Peyer's patch (tissue), 4 donors: Measurements from ENCODE around the gene NCLN. TPM values are rescaled to one million over a fixed set of nuclear protein-coding genes. Genes with fewer than 3 reads are reported as not detected.

Experiments used
- DNase-seq, 3 donors: peaks; one replicate each; pipeline ENCODE4 v3.0.0-alpha.2; 2017 to 2019
- H3K27ac ChIP-seq, 4 donors: fragments of 200-600 bp; sonication (generic); one replicate each; pipeline ENCODE4 v1.5.1; 2016 to 2019
- H3K27me3 ChIP-seq, 2 donors: fragments of 200-600 bp; sonication (generic); one replicate each; pipeline ENCODE4 v1.5.1; 2019
- H3K36me3 ChIP-seq, 3 donors: fragments of 200-600 bp; sonication (generic); one replicate each; pipeline ENCODE4 v1.5.1; 2016 to 2019
- H3K4me1 ChIP-seq, 4 donors: fragments of 200-600 bp; sonication (generic); one replicate each; pipeline ENCODE4 v1.5.1; 2016 to 2019
- H3K4me3 ChIP-seq, 4 donors: fragments of 200-600 bp; sonication (generic); 1 replicate in 3 of 4; 2 replicates in 1 of 4; pipeline ENCODE4 v1.5.1; 2016 to 2019; ENCODE audit warnings: mild to moderate bottlenecking in 1 of 4
- H3K9me3 ChIP-seq, 4 donors: fragments of 200-600 bp; sonication (generic); one replicate each; pipeline ENCODE4 v1.5.1; 2016 to 2019; ENCODE audit warnings: mild to moderate bottlenecking in 1 of 4
- CTCF ChIP-seq, 6 experiments: fragments of 450-650 bp in 4 of 6; fragments of 200-600 bp in 2 of 6; sonication (generic) in 1 of 6; IDR thresholded peaks; one replicate each; pipeline ENCODE4 v1.5.1; 2017 to 2019; ENCODE audit warnings: antibody characterized with exemption in 6 of 6, mild to moderate bottlenecking in 3 of 6, moderate library complexity in 1 of 6
- POLR2A ChIP-seq, 2 donors: fragments of 450-650 bp; IDR thresholded peaks; one replicate each; pipeline ENCODE4 v1.5.1; 2017; ENCODE audit warnings: antibody characterized with exemption in 2 of 2, mild to moderate bottlenecking in 2 of 2, moderate library complexity in 2 of 2
- total RNA-seq, 4 donors: library from RNA; depleted of rRNA; stranded (reverse); fragments of >200 nt; gene quantifications; one replicate each; pipeline ENCODE4 v1.1.0, GENCODE V29; 2016

Gene NCLN
- total RNA-seq, 4 donors from 2014 or later, result 84.2 to 126 (median 117) TPM

DNA sequence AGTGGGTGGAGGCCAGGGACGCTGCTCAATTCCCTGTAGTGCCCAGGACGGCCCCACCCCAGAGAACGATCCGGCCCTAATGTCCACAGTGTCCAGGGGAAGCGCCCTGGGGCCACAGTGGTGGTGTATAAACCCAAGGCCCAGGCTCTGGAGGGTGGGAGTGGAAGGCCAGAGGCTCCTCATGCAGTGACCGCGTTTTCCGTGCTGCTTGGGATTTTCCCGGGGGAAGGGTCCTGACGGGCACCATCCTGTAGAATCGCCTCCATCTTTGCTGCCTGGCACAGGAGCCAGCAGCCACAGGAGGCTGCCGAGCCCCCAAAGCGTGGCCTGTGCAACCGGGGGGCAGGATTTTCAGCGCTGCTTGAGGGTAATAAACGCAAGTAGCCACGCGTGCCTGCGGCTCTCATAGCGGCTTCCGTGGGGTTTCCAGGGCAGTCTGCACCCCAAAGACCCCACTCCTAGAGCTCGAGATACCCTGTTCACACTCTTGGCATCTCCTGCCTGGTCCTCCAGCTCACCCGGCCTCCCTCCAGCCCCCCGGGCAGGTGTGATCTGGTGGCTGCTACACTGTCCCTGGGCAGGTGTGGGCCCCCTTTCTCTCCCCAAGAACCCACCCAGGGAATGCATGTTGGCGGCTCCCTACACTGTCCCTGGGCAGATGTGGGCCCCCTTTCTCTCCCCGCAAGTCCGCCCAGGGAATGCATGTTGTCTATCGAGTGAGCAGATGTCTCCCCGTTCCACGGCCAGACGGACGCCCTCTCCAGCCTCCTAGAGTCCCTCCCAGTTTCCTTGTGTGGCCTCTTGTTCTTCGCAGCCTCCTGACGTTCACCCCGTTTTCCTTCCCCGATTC is 2.2 kb downstream of the NCLN start:
- H3K4me3 ChIP-seq, result peak overlapping the region in 2 of 4 donors; percentile 88 to 97
- no peak for DNase-seq
- peaks cover 6 to 25% (median 22%) of the 10 kb centered on the region in 4 donors for H3K4me1 ChIP-seq
- H3K9me3 ChIP-seq, result no peaks in the 10 kb centered on the region
- H3K27ac ChIP-seq, result peak overlapping the region in 3 of 4 donors; percentile 68 to 97 (median 90)
- peaks cover 0 to 3% (median 0%) of the 10 kb centered on the region in 3 donors for H3K36me3 ChIP-seq
- H3K27me3 ChIP-seq, result no peaks in the 10 kb centered on the region
- TF ChIP-seq CTCF (IDR thresholded peaks at IDR 0.05), result no peak
- no peak for TF ChIP-seq POLR2A (IDR thresholded peaks at IDR 0.05)

DNA sequence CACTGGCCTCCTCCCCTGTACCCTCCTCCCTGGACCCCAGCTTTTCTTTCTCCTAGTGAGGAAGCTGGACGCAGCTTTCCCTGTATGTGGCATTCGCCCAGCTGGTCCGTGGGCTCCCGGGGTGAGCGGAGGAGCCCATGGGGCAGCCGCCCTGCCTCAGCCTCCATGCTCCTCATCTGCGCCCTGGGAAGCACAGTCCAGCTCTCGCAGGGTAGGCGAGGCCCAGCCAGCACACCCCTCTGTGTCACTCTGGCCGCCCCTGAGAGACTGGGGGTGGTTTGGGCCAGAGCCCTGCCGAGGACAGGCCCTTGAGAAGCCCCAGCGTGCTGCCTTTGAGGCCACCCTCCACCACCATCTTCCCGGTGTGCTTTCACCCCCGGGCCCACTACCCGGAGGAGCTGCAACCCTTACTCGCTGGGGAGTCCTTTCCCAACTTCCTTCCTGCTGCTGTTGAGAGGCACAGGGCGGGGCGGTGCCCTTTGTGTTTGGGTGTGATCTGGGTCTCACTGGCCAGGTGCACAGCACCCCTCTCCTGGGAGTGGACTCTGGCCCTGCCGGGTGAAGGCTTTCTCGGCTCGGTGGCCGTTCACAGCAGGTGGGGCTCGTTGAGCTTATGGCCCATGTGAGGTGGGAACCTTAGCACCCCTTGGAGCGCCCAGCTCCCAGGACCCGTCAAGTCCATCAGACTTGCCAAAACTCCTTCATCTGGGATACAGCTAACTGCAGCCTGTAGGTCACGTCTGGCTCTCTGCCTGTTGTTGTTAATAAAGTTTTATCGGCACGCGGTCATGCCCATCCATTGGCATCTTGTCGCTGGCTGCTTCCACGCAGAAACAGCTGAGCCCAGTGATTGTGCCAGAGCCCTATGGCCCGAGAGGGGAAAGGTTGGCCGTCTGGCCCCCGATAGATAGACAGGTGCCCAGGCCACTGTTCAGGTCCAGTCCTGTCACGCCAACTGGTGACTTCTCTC is 3.2 kb downstream of the NCLN start:
- peaks cover 6 to 25% (median 22%) of the 10 kb centered on the region in 4 donors for H3K4me1 ChIP-seq
- TF ChIP-seq POLR2A (IDR thresholded peaks at IDR 0.05) (peak; percentile 77 to 89), CTCF (IDR thresholded peaks at IDR 0.05) (no peak)
- DNase-seq, result peak in 2 of 3 donors; percentile 91
- peak overlapping the region in 2 of 4 donors; percentile 39 to 88 for H3K4me3 ChIP-seq
- H3K27ac ChIP-seq, result peak overlapping the region in 3 of 4 donors; percentile 68 to 97 (median 90)
- no peaks in the 10 kb centered on the region for H3K9me3 ChIP-seq
- H3K36me3 ChIP-seq, result peaks cover 0 to 13% (median 0%) of the 10 kb centered on the region in 3 donors
- H3K27me3 ChIP-seq, result no peaks in the 10 kb centered on the region

DNA sequence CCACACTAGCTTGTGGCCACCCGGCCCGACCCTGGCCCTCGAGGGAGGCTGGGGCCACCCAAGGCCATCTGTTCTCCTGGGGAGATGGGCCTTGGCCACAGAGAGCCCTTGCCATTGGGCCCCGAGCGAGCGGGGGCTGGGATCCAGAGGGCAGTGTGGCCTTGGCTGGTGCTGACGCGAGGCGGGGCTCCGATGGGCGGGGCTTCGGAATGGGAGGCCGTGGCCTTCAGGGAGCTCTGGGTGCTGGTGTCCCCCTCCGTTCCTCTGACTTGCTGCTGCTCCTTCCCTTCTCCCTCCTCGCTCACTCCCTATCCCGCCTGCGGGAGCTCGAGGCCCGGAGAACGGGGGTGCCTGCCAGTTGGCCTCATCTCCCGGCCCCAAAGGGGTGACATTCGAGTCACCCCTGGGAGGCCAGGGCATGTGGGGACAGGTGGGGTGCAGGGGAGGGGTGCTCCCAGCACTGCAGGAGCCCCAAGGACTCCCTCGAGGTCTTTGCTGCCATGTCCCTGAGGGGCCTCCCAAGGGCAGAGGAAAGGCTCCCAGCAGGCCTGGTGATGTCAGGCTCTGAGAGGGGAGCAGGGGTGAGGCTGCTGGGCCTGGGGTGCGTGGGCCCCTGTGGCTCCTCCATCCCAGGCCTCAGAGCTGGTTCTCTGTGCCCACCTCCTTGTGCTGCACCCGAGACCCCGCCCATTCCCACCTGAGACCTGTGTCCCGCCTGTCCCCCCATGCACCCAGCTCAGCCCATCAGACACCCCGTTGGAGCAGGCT is 4.2 kb downstream of the NCLN start:
- Histone ChIP-seq H3K4me3 (peak overlapping the region in 1 of 4 donors; percentile 39), H3K36me3 (peaks cover 0 to 20% (median 0%) of the 10 kb centered on the region in 3 donors), H3K27ac (peak overlapping the region in 3 of 4 donors; percentile 68 to 97 (median 90)), H3K9me3 (no peaks in the 10 kb centered on the region), H3K4me1 (peaks cover 6 to 25% (median 22%) of the 10 kb centered on the region in 4 donors), H3K27me3 (no peaks in the 10 kb centered on the region)
- DNase-seq, result peak in 1 of 3 donors; percentile 70
- no peak for TF ChIP-seq POLR2A (IDR thresholded peaks at IDR 0.05)
- no peak for TF ChIP-seq CTCF (IDR thresholded peaks at IDR 0.05)

- Histone ChIP-seq H3K4me1 (peaks cover 6 to 25% (median 22%) of the 10 kb centered on the region in 4 donors), H3K27me3 (no peaks in the 10 kb centered on the region), H3K9me3 (no peaks in the 10 kb centered on the region), H3K27ac (no peak overlapping the region), H3K4me3 (no peak overlapping the region), H3K36me3 (peaks cover 0 to 20% (median 0%) of the 10 kb centered on the region in 3 donors)
- TF ChIP-seq CTCF (IDR thresholded peaks at IDR 0.05), result no peak
- no peak for TF ChIP-seq POLR2A (IDR thresholded peaks at IDR 0.05)
- no peak for DNase-seq
Observed at GRCh38 chr19:3190470-3190770, 4.7 kb downstream of the NCLN start.
